Body of pancreas (tissue), 4 donors: ENCODE data around the gene COL13A1.

Experiments used
- POLR2A ChIP-seq, 3 donors: fragments of 450-650 bp; IDR thresholded peaks; one replicate each; pipeline ENCODE4 v1.6.1; 2016; ENCODE audit warnings: antibody characterized with exemption in 3 of 3, mild to moderate bottlenecking in 2 of 3
- TF ChIP-seq, protein P1 (sequence below), 7 experiments: fragments of 450-650 bp in 4 of 7; fragments of 200-600 bp in 3 of 7; sonication (generic) in 3 of 7; IDR thresholded peaks; one replicate each; pipeline ENCODE4 v1.5.1; 2016 to 2019; ENCODE audit warnings: antibody characterized with exemption in 7 of 7

DNA sequence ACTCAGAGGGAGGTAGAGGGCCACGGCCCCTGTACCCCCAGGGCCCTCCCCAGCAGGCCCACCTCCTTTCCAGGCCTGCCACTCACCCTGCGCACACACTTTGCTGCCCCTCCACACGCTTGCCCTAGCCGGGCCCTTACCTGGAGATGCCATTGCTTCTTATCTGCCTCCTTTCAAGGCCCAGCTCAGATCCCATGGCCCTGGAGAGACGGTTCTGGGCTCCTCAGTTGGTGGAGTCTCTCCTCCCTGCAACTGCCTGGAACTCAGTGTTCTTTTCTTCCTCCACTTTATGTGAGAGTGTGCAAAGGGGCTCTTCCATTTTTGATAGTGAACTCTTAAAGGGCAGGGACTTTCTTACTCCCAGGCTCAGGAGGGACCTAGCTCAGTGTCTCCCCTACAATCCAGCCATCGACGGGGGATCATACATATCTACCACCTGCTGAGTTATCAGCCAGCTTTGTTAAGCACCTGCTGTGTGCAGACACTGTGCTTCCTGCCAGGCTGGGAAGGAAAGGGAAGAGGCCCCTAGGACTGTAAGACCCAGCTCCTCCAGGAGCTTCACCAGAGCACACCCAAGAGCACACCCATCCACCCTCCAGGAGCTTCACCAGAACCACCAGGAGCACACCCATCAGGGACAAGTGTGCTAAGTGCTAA is 161.6 kb downstream of the COL13A1 start:
- TF ChIP-seq, protein P1, sequence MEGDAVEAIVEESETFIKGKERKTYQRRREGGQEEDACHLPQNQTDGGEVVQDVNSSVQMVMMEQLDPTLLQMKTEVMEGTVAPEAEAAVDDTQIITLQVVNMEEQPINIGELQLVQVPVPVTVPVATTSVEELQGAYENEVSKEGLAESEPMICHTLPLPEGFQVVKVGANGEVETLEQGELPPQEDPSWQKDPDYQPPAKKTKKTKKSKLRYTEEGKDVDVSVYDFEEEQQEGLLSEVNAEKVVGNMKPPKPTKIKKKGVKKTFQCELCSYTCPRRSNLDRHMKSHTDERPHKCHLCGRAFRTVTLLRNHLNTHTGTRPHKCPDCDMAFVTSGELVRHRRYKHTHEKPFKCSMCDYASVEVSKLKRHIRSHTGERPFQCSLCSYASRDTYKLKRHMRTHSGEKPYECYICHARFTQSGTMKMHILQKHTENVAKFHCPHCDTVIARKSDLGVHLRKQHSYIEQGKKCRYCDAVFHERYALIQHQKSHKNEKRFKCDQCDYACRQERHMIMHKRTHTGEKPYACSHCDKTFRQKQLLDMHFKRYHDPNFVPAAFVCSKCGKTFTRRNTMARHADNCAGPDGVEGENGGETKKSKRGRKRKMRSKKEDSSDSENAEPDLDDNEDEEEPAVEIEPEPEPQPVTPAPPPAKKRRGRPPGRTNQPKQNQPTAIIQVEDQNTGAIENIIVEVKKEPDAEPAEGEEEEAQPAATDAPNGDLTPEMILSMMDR (IDR thresholded peaks at IDR 0.05) = no peak
- no peak for TF ChIP-seq POLR2A (IDR thresholded peaks at IDR 0.05)
